ENCODE measurements around the gene ZNF334.

The ZNF334 gene

GRCh38 chr20:46545827-46546138 lies 32.4 kb upstream of the ZNF334 start:
- DNase-seq (ENCODE audit: low read depth, low spot score) = no peak

GRCh38 chr20:46545077-46545826 lies 31.9 kb upstream of the ZNF334 start:
- DNase-seq (ENCODE audit: low read depth, low spot score) = no peak

GRCh38 chr20:46544576-46544975 lies 31.2 kb upstream of the ZNF334 start:
- DNase-seq (ENCODE audit: low read depth, low spot score) = no peak

DNA sequence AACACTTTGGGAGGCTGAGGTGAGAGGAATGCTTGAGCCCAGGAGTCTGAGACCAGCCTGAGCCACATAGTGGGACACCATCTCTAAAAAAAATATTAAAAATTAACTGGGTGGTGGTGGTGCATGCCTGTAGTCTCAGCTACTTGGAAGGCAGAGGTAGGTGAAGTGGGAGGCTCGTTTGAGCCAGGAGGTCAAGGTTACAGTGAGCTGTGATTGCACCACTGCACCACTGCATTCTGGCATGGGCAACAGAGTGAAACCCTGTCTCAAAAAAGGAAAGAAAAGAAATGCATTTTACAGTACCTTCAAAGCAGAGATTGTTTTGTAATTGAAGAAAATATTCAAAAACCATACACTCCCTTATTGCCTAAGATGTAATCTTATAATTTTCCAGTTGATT lies 30.6 kb upstream of the ZNF334 start:
- DNase-seq (ENCODE audit: low read depth, low spot score) = no peak

- DNase-seq (ENCODE audit: low read depth, low spot score) = no peak
Measured at GRCh38 chr20:46543033-46543432, 29.7 kb upstream of the ZNF334 start.

DNA sequence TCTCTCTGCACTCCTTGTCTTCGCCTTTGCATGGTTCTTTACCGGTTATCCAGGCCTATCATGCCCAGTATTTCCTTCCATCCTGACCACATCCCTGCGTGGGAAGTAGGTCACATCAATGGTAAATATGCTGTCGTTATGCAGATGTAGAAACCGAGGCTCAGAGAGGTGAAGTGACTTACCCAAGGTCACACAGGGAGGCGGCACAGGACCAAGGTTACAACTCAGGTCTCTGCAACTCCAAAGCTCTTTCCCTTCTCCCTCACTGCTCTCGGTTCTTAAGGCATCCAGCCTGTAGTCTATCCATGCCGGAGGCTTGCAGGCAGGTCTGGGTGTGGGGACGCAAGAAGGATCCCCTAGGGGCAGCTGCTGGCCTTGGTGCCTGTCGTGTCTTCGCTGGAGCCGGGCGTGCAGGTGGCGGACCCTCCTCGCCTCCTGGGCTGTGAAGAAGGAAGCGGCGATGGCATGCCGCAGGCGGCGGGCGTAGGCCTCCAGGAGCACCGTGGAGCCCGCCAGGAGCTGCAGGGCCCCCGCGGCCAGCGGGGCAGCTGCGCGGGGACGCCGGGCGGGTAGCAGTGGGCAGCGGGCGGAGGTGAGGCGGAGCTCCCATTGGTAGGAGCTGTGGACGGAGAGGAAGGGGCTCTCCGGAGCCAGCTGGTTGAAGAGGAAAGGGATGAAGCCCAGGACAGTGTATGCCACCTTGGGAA lies 28.0 kb upstream of the ZNF334 start:
- DNase-seq (ENCODE audit: low read depth, low spot score) = no peak

- DNase-seq (ENCODE audit: low read depth, low spot score) = no peak
Measured at GRCh38 chr20:46539113-46539512, 25.8 kb upstream of the ZNF334 start.

- DNase-seq (ENCODE audit: low read depth, low spot score) = no peak
Measured at GRCh38 chr20:46530640-46531039, 17.3 kb upstream of the ZNF334 start.

DNA sequence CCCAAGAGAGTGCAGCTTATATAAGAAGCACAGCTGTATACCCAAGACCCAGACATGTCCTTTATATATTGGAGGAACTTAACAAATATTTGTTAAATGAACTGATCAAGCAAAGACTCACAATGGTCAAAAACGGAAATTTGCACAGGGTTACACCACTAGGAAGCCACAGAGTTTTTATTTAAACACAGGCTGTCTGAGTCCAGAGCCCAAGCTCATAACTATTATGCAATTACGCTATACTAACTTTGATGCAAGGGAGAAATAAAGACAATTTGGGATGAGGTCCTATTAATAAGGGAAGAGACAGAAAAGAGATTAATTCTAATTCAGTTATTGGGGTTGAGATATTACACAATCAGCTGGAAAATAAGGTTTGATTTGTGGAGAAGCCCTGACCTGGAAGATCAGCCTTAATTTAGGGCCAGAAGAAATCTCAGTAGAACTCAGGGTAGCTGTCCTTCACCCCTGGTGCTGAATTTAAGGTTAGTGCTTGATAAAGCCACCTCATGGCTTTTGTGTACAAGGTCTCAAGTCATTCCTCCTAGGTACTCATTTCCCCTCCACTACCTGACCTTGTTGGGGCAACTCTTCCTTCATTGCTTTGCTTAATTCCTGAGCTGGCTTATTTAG lies 10.5 kb upstream of the ZNF334 start:
- no peak for DNase-seq (ENCODE audit: low read depth, low spot score)

- no peak for DNase-seq (ENCODE audit: low read depth, low spot score)
Measured at GRCh38 chr20:46523108-46523507, 9.7 kb upstream of the ZNF334 start.

DNA sequence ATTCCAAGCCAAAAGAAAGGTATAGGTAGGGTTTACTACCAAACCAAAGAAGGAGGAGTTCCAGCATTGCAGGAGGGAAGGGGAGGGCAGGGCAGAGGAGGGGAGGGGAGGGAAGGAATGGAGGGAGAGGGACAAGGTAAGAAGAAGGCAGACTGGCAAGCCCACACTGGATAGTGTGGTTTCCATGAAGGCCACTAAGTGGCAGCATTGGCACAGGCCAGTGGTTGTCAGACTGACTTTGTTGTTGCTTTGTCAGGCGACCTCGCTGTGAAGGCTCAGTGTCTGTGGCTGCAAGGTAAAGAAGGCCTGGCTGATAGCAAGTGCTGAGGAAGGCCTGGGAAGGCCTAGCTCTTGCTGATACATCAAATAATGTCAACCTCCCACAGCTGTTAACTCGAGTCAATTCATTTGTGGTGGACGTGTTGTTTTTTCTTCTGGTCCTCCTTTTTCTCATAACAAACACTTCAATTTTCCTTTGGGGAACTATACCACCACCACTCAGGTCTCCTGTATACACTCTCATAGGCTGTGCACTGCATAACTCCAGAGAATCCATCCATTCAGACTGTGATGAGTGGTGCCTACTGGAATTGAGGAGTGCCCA lies 7.7 kb upstream of the ZNF334 start:
- DNase-seq (ENCODE audit: low read depth, low spot score) = peak; percentile 72

- DNase-seq (ENCODE audit: low read depth, low spot score) = no peak
Measured at GRCh38 chr20:46520540-46520939, 7.2 kb upstream of the ZNF334 start.

GRCh38 chr20:46519471-46520068 lies 6.2 kb upstream of the ZNF334 start:
- no peak for DNase-seq (ENCODE audit: low read depth, low spot score)

DNA sequence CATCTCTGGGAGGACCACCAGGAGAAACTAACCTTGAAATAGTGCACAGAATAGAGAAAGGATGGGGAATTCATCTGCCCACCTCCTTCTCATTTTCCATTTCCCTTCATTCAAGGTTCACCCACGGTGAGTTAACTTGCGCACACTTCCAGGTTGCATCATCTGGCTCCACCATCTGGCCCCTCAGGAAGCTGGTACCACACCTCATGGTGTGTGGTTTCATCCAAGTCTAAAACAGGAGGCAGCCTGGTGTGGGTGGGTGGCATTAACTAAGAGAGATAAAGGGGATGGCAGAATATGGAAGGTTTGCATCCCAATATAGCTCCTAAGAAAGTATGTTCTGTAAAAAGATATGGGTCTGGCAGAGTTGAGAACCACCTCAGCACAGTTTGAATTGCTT lies 3.8 kb downstream of the ZNF334 start:
- no peak for DNase-seq (ENCODE audit: low read depth, low spot score)

- DNase-seq (ENCODE audit: low read depth, low spot score) = no peak
Measured at GRCh38 chr20:46507760-46508407, 5.5 kb downstream of the ZNF334 start.

DNA sequence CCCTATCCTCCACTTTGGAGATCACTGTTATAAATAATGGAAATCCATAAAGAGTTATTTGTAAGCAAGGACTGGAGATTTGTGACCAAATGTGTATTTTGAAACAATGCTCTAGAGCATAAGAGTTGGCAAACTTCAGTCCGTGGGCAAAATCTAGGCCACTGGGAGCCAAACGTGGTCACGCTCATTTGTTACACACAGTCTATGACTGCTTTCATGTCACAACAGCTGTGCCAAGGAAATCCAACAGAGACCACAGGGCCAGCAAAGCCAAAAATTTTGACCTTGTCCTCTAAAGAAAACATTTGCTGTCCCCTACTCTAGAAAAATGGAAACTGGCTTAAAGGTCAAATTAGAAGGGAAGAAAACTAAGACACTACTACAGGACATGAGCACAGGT lies 7.9 kb downstream of the ZNF334 start:
- DNase-seq (ENCODE audit: low read depth, low spot score) = no peak

GRCh38 chr20:46501961-46502360 lies 11.4 kb downstream of the ZNF334 start:
- DNase-seq (ENCODE audit: low read depth, low spot score) = no peak

- DNase-seq (ENCODE audit: low read depth, low spot score) = no peak
Measured at GRCh38 chr20:46501337-46501942, 11.9 kb downstream of the ZNF334 start.

DNA sequence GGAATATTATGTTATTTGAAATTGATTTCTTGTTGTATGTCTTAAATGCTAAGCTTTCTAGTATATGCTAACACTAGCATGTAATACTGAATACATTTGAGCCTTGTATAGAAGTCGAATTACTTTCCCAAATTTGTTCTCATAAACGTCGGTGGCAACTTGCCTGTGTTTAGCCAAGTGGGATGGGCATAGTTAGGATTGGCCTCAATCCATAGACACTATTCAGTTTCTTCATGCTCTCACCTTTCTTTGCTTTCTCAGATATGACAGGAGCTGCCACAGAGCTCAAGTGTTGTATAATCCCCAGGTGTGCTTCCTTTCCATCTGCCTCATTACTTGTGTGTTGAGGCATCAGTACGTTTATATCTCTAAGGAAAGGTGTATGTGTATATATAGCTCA lies 19.3 kb downstream of the ZNF334 start:
- DNase-seq (ENCODE audit: low read depth, low spot score) = no peak

GRCh38 chr20:46491354-46491753 lies 22.0 kb downstream of the ZNF334 start:
- DNase-seq (ENCODE audit: low read depth, low spot score) = no peak

DNA sequence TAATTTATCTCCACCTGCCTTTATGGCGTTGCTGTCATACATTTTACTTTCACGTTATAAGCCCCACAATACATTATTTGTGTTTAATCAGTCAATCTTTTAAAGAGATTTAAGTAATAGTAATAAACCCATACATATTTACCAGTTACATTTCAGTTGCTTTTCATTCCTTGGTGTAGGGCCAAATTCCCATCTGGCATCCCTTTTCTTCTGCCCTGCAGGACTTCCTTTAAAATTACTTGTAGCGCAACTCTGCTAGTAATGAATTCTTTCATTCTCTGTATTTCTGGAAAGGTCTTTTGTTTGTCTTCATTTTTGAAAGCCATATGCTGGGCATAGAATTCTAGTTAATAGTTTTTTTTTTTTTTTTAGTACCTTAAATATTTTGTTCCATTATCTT lies 24.9 kb downstream of the ZNF334 start:
- no peak for DNase-seq (ENCODE audit: low read depth, low spot score)

Measured in iPS DF 19.7 (cell line).